ENCODE measurements around the gene ELANE.
"Not testable (repeated sequence)": the region's sequence is repeated elsewhere in the genome, so short reads cannot be mapped to it uniquely, and the experiment has no call there.

ELANE gene

GRCh38 chr19:843180-843835 lies 8.8 kb upstream of the ELANE start:
- no peak for DNase-seq

- no peak for DNase-seq
Measured at GRCh38 chr19:843836-844545, 8.1 kb upstream of the ELANE start.

DNA sequence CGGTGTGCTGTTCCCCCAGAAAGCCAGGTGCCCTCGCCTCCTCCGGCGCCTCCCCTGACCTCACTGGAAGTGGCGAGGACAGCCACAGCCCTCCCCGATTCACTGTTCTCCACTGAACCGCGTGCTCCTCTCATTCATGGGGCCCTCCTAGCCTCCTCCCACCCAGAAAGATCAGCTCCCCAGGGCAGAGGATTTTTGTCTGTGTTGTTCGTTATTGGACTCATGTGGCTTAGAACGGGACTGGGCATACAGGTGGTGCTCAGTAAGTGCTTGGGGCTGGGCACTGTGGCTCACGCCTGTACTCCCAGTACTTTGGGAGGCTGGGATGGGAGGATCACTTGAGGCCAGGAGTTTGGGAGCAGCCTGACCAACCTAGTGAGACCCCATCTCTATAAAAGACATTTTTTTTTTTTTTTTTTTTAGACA lies 7.5 kb upstream of the ELANE start:
- no peak for DNase-seq

- DNase-seq, result no peak
Measured at GRCh38 chr19:845707-846521, 6.2 kb upstream of the ELANE start.

- no peak for DNase-seq
Measured at GRCh38 chr19:848386-848921, 3.6 kb upstream of the ELANE start.

- DNase-seq, result not testable (repeated sequence)
Measured at GRCh38 chr19:849195-849594, 2.9 kb upstream of the ELANE start.

DNA sequence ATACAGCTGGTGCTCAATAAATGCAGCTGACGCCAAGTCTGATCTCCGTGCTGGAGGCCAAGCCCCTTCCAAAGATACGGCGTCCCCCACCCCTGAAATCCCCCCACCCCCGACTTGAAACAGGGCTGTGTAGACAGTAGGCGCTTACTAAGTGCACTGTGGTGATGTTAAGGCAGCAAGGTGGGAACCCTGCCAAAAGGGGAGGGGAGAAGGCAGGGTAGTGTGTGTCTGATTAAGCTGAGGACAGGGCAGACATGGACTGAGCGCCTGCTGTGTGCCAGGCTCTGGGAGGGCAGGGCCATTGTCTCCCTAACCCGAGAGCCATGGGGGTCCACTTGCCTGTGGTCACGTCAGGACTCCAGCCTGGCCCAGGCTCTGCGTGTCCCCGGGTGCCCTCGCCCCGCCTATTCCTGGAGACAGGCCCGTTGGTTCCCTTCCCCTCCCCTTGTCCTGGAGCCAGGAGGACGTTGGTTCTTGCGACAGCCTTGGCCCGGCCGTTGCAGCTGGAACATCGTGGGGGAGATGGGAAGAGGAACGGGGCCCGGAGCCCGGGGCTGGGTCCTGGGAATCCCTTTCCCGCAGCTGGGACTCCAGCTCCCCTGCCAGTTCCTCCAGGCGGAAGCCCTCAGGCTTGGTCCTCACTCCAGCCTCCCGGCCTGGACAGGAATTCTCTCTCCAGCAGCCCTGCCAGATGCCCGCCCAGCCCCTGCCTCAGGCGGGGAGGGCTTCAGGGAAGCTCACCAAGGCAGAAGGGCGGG lies 1.7 kb upstream of the ELANE start:
- DNase-seq, result no peak

- no peak for DNase-seq
Measured at GRCh38 chr19:850979-851335, 1.1 kb upstream of the ELANE start.

- no peak for DNase-seq
Measured at GRCh38 chr19:853014-853585, 997 bp downstream of the ELANE start.

DNA sequence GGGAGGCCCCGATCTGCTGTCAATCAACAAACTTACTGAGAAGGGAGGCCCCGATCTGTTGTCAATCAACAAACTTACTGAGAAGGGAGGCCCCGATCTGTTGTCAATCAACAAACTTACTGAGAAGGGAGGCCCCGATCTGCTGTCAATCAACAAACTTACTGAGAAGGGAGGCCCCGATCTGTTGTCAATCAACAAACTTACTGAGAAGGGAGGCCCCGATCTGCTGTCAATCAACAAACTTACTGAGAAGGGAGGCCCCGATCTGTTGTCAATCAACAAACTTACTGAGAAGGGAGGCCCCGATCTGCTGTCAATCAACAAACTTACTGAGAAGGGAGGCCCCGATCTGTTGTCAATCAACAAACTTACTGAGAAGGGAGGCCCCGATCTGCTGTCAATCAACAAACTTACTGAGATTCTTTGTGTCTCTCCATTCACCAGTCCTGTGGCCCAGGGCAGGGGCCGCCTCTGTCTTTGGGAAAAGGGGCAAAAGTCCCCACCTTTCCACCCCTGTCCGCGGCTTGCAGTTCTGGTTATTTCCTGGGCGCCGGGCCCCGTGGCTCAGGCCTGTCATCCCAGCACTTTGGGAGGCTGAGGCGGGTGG lies 1.6 kb downstream of the ELANE start:
- not testable (repeated sequence) for DNase-seq

- no peak for DNase-seq
Measured at GRCh38 chr19:854549-854948, 2.4 kb downstream of the ELANE start.

DNA sequence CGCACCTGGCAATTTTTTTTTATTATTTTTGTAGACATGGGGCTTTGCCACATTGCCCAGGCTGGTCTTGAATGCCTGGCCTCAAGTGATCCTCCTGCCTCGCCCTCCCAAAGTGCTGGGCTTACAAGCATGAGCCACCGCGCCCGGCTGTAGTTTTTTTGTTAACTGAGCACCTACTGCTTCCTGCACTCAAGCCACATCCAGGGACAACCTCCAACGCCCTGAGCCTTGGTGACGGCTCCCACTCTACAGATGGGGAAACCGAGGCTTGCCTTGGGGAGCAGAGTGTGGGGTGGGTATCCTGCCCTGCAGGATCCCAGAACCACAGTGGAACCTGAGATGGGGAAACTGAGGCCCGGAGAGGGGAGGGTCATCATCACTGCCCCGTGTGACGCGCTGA lies 3.0 kb downstream of the ELANE start:
- no peak for DNase-seq

- no peak for DNase-seq
Measured at GRCh38 chr19:855566-856120, 3.5 kb downstream of the ELANE start.

- DNase-seq, result no peak
Measured at GRCh38 chr19:858284-858683, 6.2 kb downstream of the ELANE start.

DNA sequence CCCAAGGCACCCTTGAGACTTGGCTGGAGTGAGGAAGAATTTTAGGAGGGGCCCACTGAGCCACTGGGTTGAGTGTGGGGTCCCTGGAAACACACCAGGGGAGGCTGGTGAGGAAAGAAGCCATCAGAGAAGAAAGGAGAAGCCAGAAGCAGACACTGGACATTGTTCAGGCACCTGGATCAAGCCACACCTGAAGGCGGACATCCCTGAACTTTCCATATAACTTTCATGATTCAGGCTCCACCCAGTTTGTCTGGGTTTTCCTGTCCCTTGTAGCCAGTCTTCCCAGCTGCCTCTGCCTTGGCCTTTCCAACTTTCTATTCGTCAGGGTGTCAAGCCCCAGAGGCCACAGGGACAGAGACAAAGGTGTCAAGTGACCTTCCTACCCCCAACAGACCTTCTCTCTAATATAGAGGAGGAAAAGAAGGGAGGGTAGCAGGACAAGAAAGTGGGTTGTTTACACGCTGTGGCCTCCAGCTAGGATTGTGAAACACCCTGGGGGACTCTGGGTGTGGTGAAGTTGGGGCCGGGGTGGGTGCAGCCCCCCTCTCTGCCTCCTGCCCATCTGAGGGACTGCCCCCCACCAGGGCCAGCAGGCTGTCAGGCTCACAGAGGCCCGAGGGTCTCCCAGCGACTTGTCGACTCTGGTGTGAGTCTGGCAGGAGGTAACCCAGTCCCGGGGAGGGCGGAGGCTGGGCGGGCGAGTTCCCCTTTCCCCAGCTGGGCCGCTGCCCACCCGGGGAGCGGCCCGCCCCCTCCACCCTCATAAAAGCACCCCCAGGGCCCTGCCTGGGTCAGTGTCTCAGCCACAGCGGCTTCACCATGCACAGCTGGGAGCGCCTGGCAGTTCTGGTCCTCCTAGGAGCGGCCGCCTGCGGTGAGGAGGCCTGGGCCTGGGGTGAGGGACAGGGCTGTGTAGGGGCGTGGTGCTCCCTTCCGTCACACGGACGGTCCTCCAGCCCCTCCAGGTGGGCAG lies 7.1 kb downstream of the ELANE start, which contains the start of gene CFD:
CFD (plus strand) TSS at position 797 of the 976 bp plus-strand sequence; CDS start at position 823, 26 bp downstream.
- DNase-seq, result no peak

- DNase-seq, result no peak
Measured at GRCh38 chr19:861141-861755, 9.1 kb downstream of the ELANE start.

GRCh38 chr19:861756-862580 lies 9.9 kb downstream of the ELANE start:
- DNase-seq, result peak; percentile 54

DNA sequence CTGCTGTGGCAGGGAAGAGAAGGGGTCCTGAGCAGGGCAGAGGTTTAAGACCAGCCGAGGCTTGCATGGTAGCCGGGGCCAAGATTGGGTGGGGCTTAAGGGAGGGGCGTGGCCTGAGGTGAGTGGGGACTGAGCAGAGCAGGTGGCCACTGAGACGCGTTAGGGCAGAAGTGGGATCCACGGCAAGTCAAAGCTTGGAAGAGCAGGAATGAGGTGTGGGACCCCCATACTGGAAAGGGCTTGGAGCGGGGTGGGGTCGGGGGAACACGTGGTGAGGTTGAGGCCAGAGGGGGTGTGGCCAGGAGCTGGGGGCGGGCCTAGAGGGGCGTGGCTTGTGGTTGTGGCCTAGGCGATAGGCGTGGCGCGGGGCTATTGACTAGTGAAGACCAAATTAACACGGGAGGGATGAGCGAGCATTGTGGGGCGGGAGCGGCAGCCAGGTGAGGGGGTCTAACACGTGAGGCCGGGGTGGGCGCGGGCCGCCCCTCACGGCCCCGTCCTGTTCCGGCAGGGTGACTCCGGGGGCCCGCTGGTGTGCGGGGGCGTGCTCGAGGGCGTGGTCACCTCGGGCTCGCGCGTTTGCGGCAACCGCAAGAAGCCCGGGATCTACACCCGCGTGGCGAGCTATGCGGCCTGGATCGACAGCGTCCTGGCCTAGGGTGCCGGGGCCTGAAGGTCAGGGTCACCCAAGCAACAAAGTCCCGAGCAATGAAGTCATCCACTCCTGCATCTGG lies 10.6 kb downstream of the ELANE start:
- peak; percentile 61 for DNase-seq
